GM12892 (cell line): ENCODE measurements around the gene LCP1.

ENCODE experiments used
- POLR2A ChIP-seq: IDR thresholded peaks from 2 replicates; pipeline ENCODE4 v1.6.1; 2011; ENCODE audit warnings: low read depth, low read length, control low read depth
- TAF1 ChIP-seq: IDR thresholded peaks from 2 replicates; pipeline ENCODE4 v1.6.1; 2011; ENCODE audit warnings: low read depth, mild to moderate bottlenecking, control low read depth, low read length, borderline replicate concordance

- TF ChIP-seq POLR2A (no peak), TAF1 (no peak)
Observed at GRCh38 chr13:46171739-46172138, 10.2 kb downstream of the LCP1 start.
